Measurements from ENCODE around the gene PFKP.

PFKP gene

DNA sequence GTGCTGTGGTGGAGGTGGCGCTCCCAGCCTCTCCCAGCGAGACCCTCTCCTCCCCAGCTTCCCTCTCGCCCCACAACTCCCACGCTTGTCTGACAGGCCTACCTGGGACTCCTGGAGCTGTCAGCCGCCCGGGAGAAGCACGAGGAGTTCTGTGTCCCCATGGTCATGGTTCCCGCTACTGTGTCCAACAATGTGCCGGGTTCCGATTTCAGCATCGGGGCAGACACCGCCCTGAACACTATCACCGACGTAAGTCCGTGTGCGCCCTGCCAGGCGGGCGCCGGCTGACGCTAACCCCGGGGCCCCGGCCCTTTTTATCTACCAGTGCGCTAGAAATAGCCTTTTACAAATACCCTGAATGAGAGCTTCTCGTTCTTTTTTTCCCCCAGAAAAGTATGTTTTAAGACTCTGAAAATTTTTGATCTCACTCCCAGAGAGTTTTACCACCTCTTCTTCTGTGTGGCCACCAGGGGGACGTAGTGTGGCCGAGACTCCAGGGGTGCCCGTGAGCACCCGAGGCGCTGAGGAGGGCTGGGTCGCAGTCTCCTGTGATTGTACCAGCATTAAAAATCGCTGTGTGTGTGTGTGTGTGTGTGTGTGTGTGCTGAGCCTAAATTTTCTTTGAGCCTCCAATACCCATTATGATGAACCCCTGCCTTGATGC, 52.6 kb downstream of the PFKP start:
- DNase-seq: no peak

DNA sequence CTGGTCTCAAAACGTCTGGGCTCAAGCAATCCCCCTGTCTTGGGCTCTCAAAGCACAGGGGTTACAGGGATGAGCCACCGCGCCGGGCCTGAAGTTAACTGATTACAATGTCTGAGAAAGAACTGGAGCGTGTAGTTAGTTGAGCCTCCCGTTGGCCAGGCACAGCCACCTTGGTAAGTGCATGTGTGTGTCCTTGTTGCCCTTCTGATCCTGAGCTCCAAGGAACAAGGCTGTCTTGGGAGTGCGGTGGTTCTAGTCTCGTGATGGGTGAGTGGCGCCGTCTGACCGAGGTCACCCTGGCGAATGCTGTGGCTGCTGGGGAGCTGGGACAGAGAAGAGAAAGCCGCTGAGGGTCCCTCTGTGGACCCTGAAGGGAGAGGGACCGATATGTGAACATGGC, 54.7 kb downstream of the PFKP start:
- no peak for DNase-seq

DNA sequence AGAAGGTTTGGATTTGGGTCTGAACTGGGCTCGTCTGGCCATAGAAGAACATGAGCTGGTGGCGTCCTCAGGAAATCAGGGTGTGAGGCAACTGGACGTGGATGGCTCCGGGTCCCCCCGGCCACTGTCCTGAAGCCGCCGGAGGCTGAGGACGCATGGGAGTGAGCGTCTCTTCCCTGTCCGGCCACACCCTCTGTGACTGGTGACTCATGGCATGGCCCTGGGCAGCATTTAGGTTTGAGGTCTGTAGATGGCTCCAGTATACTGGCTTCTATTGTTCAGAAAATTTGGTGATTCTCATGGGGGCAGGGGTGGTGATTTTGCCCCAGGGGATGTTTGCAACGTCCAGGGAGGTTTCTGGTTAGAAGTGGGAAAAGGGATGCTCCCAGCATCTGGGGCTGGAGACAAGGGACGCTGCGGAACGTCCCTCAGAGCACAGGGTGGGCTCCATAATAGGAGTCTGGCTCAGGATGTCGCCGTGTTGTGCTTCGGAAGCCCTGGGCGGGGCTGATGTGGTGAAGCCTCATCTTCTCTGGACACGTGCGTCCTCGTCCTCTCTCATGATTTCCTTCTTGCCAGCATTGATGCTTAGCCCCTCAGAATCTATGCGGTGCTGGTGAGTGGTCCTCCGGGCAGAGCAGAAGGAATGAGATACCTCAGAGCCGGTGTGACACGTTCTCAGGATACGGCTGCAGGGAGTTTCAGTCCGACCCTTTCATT, 55.3 kb downstream of the PFKP start:
- DNase-seq: no peak

DNA sequence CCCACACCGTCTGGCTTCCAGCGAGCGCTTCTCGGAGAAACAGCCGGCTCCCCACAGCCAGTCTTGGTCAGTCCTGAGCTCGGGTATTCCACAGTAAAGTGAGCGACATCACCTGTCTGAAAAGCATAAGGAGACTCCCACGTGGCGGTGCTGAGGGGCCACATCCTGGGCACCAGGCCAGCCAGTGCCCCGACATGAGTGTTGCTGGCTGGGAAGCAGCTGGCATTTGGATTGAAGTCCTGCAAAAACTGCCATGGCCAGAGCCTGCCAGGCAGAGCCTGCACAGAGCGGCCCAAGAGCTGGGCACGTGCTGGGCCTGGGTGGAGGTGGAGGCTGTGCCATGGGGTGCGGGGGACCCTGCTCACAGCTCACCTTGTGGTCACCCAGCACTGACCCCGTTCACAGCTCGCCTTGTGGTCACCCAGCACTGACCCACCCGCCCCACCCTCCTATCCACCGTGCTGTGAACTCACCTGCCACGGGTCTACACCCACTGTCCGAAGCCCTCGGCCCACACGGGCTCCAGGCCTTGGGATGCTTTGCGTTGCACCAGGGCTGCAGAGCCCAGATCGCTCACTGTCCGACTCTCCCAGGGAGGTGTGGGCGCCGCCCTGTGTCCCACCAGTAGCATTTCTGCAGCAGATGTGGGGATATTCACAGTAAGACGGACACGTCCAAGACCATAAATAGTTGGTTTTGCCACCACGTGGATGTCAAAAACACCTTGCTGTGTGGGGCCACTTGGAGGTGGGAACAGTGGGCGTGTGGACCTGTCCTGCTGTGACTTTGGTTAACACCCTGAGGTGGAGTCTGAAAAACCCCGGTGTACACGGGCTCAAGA, 56.4 kb downstream of the PFKP start:
- DNase-seq: no peak

DNA sequence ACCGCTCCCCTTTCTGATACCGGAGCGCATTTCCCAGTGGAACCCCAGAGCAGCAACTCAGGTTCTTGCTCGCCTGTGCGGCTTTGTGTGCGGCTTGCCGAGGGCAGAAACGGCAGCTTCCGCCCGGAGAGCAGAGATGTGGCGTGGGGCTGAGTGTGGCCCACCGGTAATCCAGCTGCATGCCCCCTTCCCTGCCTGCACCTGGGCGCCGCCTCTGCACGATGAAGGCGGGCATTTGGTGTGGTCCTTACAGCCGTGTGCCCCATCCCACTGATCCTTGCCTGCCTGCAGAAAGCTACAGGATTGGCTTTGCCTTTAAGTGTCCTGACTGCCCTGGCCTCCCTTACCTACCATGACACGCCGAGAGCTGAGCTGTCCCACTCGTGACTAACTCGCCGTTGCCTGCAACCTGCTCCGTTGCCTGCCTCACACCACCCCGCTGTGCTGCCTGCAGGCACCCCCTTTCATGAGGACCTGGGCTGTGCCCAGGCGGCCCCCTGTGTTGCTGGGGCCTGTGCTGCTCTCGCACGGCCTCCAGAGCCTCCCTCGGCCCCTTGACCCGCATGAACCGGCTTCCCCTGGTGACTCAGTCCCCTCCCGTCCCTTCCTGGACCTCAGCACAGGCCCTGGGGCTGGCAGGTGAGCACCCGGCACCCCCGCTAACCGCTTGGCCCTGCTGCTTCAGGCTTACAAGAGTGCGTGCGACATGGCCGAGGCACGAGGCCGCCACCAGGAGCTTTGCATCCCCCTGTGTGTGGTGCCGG, 57.2 kb downstream of the PFKP start:
- DNase-seq: no peak

DNA sequence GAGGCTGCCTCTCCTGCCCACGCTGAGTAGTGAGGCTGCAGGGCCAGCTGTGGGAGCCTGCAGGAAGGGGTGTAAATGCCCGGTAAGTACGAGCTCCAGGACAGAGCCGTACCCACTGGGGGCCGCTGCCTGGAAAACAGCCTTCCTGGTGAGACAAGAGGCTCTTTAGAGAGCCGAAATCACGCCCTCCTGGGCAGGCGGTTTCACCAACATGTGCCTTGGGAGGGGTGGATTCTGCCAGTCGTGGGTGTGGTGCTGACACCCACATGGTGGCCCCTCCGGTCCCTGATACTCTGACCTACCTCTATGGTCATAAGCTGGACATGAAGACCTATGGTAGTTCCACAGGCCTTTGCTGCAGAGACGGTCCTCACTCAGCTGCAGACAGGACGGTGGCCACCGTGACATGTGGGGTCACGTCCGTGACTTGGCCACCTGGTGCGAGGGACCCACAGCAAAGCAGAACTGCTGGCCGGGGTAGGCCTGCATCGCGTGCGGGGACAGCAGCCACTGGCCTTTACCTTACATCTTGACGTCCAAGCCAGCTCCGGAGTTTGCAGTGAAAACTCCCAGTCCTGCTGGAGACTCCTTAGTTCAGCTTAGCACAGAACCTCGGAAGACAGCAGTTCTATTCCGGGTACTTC, 58.3 kb downstream of the PFKP start:
- DNase-seq: no peak

DNA sequence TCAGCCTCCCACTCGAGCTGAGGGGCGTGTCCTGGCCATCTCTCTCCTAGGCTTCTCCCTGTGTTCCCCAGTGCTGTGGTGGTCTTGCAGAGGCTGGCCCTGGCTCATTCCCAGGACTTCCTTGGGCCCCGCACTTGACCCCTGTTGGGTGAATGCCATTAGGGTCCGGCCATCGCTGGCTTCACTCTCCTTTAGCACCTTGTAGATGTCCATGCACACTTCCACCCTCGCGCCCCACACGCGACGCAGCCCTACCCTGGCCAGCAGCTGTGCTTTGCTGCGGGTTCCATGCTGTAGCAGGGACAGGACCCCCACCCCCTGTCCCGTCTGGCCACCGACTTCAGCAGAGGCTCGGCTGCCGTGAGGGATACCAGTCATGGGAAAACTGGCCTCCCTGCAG, 58.9 kb downstream of the PFKP start:
- DNase-seq: no peak

DNA sequence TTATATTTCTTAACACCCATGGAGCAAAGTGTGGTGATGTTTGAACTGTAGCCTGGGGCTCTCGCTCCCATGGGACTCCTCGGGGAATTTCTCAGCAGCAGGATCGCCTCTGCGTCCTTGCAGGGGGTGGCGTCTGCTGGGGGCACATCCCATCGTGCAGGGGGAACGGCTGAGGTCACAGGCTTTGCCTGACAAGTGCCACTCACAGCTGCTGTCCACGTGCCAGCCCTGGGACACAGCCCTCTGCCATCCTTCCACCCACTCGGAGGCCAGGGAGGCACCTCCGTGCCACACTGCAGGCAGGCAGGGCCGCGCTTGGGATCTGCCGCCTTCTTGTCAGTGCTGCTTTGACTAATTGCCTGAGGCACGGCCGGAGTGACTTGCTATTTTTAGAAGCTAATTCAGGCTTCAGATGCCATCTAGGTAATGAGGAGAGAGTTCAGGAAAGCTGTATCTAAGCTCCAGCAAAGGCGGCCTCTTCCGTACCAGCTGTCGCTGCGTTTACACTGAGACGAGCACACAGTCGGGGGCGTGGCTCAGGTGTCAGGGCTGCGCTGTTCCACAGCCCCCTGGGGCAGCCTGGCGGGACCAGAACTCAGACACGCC, 59.5 kb downstream of the PFKP start:
- DNase-seq: no peak

DNA sequence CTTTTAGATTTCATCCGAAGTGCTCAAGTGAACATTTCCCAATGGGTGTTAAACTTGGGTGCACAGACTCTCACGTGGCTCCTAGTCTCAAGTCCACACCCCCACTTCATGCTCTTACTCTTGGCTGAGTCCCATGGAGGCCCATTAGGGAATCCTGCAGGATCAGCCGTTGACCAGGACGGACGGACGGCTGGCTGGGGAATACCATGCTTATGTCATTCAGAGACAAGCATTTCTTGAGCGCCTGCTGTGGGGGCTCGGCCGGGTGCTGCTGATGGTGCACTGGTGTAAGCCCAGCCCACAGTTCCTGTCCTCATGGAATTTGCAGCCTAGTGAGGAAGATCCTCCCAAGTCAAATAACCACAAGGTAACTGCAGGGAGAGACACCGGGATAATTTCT, 60.6 kb downstream of the PFKP start:
- DNase-seq: no peak

DNA sequence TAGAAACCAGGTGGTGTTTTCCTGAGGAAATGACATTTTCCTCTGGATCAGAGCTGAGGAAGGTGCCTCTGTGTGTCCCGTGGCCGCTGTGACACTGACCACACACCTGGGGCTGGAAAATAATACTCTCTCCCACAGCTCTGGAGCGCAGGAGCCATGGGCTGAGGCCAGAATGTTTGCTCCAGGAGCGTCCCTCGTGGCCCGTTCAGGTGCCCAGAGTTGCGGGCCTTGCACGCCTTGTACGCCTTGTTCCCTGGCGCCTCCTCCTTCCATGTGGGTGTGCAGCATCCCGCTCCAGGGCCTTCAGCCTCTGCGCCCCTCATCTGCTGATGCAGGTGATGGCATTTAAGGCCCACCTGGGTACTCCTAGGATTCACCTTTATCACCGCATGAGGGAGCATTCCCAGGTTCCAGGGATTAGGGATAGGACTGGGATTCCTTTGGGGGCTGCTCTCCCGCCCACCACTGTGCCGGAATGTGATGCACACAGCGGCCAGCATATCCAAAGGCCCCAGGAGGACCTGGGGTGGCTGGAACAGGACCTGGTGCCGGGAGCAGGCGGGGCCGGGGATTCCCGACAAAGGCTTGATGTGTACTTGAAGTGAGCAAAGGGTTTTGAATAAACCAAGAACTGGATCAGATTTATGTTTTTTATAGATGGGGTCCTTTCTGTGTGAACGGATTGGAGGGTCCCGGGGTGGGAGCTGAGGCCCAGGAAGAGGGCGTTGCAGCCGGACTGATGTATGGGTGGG, 61.2 kb downstream of the PFKP start:
- no peak for DNase-seq

DNA sequence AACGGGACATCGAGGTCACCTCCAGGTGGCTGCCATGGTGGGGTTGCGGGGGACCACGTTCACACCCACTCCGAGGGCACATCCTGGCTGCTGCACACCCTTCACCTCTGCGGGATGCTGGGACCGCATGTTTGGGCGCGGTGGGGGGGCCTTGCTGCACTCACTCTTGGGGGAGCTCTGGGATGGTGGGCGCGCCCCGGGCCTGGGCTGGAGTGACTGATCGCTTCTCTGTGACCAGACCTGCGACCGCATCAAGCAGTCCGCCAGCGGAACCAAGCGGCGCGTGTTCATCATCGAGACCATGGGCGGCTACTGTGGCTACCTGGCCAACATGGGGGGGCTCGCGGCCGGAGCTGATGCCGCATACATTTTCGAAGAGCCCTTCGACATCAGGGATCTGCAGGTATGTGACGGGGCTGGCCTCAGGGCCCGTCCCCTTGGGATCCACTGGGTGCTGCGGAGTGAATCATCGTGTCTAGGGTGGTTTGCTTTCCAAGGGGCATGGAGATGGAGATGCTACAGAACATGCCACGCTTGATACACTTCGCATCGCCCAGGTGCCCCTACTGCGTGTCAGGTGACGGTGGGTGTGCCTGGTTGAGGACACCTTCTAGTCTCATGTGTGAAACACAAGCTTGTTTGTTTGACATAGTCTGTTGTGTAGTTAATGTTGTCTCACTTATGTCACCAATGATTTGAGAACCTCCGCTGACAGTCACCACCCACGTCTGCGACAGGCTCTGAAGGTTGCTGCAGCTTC, 62.4 kb downstream of the PFKP start:
- no peak for DNase-seq

DNA sequence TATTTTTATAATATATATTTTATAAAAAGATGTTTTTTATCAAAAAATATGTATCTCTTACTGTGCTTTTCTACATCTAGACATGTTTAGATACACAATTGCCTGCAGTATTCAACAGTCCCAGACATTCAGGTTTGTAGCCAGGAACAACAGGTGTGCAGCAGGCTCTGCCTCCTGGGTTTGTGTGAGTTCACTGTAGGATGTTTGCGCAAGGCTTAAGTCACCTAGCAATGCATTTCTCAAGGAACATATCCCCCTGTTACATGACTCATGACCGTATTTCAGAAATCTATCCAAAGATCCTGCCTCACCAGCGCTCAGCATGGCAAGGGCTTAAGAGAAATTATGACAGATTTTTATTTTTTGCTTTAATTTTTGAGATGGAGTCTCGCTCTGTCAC, 63.8 kb downstream of the PFKP start:
- no peak for DNase-seq

DNA sequence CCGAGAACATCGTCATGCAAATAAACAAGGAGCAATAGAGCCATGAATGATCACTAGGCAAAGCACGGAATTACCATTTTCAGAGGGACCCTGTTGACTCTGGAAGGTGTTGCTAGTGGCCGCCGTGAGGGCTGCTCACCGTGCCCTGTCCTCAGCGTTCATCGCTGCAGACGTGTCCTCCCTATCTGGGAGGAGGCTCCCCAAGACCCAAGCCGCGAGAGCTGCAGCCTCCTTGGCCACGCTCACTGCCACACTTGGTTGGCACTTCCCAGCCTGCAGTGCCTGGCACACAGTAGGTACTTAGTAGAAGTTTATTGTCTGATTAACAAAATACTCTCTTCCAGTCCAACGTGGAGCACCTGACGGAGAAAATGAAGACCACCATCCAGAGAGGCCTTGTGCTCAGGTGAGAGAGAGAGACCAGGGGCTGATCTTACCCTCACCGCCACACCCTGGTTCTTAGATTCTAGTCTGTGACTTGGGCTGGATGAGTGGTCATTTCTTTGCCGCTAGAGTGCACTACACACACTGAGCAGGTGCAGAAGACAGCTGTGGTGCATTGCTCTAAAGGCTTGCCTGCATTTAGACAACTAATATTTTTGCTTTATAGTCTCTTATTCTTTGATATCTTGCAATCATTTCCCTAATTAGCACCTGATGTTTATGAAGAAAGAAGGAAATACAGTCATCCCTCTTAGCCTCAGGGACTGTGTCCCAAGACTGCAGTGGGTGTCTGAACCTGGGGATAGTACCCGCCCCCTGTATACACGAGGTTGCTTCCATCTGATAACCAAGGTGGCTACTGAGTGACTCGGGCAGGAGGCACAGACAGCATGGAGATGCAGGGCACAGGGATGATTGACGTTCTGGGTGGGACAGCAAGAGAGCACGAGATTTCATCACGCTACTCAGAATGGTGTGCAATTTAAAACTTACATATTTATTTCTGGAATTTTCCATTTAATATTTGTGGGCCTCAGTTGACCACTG, 65.0 kb downstream of the PFKP start:
- no peak for DNase-seq

DNA sequence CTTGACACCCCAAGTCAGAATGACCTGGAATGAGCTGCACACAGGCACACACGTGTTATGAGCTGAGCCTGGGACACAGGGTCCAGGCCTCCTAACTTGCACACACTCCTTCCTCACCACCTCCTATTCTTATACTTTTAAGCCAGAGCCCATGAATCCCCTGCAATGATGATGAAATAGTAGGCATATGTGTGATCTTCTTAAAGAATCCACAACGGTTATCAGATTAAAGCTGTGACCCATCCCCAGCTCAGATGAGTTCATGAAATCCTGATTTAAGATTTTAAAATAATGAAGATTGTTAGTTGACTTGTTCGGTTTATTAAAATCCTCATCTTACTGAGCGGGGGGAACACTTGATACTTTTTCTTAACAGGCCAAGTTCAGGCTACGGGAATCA, 66.6 kb downstream of the PFKP start:
- no peak for DNase-seq

DNA sequence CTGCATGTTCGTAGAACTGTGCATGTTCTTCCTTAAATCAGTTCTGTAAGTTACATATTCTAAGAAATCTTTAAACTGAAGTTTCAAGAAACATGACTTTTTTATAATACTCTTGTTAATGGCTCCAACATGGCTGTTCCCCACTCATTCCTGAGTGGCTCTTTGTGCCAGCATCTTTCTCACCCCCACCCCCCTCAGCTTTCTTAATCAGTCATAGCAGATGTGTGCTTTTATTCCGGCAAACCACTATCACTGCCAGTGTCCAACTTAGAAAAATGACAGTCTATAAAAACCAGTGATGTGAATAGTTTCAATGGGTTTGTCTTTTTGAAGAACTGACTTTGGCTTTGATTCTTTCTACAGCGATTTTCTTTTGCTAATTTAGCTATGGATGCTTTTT, 67.7 kb downstream of the PFKP start:
- DNase-seq: no peak

DNA sequence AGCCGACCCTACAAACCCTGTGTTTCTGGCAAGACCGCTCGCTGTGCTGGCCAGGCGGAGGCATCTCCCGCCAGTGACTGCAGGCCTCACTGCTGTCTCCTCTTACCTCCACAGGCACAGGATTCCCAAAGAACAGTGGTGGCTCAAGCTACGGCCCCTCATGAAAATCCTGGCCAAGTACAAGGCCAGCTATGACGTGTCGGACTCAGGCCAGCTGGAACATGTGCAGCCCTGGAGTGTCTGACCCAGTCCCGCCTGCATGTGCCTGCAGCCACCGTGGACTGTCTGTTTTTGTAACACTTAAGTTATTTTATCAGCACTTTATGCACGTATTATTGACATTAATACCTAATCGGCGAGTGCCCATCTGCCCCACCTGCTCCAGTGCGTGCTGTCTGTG, 69.0 kb downstream of the PFKP start:
- no peak for DNase-seq

DNA sequence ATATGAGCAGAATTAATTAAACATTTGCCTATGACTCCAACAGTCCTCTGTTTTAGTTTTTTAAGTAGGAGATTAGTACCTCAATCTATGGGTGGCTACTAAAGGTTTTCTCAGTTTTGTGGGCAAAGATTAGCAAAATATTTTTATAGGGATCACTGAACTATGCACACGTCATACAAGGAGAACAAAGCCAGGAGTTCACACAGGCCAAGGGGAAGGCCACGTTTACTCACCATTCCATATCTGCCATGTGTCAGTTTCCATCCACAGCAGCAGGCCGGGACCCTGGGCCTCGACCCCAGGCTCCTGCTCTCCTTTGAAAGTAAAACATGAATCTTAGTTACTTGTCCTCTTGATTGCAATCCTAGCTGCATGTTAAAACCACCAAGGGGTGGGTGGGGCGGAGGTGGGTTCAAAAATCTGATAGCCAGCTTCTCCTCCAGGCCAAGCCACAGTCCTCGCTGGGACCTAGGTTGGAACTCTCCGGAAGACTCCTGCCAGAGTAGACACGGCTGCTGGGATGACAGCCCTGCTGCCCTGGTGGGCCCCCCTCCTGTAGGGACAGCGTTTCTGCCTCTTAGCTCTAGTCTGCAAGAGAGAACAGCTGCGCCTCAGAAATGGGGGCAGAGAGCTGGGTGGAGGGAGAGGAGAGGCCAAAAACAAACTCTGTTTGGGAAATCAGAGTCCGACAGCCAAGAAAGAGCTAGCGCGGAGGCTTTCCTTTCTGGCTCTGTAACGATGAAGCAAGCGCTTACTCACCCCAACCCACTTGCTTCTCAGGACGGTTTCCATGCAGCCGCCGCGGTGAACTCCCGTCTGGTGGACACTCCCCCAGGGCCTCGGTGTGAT, 69.6 kb downstream of the PFKP start:
- DNase-seq: no peak

DNA sequence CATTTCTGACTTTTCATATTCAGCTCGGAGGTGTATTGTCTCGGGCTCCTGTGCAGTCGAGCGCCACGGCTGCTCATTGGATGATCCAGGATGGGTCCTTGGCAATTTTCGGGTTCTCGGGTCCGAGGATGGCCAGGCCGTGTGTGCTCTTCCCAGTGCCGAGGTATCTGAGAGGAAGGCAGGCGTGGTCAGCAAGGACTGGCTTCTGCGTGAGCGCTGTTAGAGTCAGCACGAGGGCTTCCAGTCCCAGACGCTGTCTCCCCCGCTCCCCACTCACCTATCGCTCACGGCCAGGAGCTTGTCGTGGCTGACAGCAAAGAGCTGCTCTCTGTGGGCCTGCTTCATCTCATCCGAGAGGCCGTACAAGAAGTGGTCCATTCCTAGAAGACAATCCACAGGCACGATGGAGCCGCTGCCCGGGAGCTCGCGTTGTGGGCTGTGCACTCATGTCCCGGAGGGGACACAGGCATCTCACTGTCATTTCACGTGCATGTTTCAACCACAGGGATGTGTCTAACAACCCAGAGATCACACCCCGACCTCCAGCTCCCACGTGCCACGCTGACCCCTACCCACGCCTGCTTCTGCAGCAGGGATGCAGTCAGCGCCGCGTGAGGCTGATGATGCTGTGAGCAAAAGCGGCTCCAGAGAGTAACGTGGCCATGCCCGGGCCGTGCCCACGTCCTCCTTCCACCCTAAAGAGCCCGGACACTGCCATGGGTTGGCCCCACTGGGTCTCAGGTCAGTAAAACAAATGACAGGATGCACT, 70.8 kb downstream of the PFKP start:
- DNase-seq: no peak

All from activated T-cell treated with anti-CD3 and anti-CD28 coated beads, Interleukin-2, amount 50 U/mL, for 1 hour (primary cell).